SKM-1 treated with dmso at 0.1 percent for 144 hours (cell line): Measurements from ENCODE around the gene PZP.
"Not testable (repeated sequence)": the region's sequence is repeated elsewhere in the genome, so short reads cannot be mapped to it uniquely, and the experiment has no call there.

Source experiments
- DNase-seq: peaks from one replicate; lab custom pipeline; 2025; ENCODE audit not compliant: unreplicated experiment; lab: John Stamatoyannopoulos, UW

The PZP gene

GRCh38 chr12:9208229-9208628 lies at the start of gene PZP:
TSS of gene PZP (minus strand) at chr12:9208395. CDS start at chr12:9208341, 54 bp downstream.
- DNase-seq, result no peak

- DNase-seq, result no peak
Observed at GRCh38 chr12:9256758-9257405, 48.7 kb upstream of the PZP start.

- no peak for DNase-seq
Observed at GRCh38 chr12:9256341-9256740, 48.1 kb upstream of the PZP start.

- no peak for DNase-seq
Observed at GRCh38 chr12:9255837-9256236, 47.6 kb upstream of the PZP start.

GRCh38 chr12:9253464-9253863 lies 45.3 kb upstream of the PZP start:
- DNase-seq, result no peak

- DNase-seq, result not testable (repeated sequence)
Observed at GRCh38 chr12:9252791-9253190, 44.6 kb upstream of the PZP start.

GRCh38 chr12:9252256-9252655 lies 44.1 kb upstream of the PZP start:
- DNase-seq, result no peak

- DNase-seq, result no peak
Observed at GRCh38 chr12:9248435-9248834, 40.2 kb upstream of the PZP start.

- no peak for DNase-seq
Observed at GRCh38 chr12:9244894-9245293, 36.7 kb upstream of the PZP start.

GRCh38 chr12:9243999-9244649 lies 35.9 kb upstream of the PZP start:
- no peak for DNase-seq

GRCh38 chr12:9241301-9241700 lies 33.1 kb upstream of the PZP start:
- DNase-seq, result no peak

- no peak for DNase-seq
Observed at GRCh38 chr12:9240776-9241175, 32.6 kb upstream of the PZP start.

- DNase-seq, result not testable (repeated sequence)
Observed at GRCh38 chr12:9240004-9240635, 31.9 kb upstream of the PZP start.

- no peak for DNase-seq
Observed at GRCh38 chr12:9237286-9237685, 29.1 kb upstream of the PZP start.

- DNase-seq, result no peak
Observed at GRCh38 chr12:9235519-9235918, 27.3 kb upstream of the PZP start.

- no peak for DNase-seq
Observed at GRCh38 chr12:9227950-9228349, 19.8 kb upstream of the PZP start.

GRCh38 chr12:9223830-9224229 lies 15.6 kb upstream of the PZP start:
- DNase-seq, result no peak

- DNase-seq, result no peak
Observed at GRCh38 chr12:9221483-9221882, 13.3 kb upstream of the PZP start.

- DNase-seq, result not testable (repeated sequence)
Observed at GRCh38 chr12:9221011-9221410, 12.8 kb upstream of the PZP start.

- DNase-seq, result no peak
Observed at GRCh38 chr12:9214534-9214933, 6.3 kb upstream of the PZP start.

- DNase-seq, result no peak
Observed at GRCh38 chr12:9211687-9212086, 3.5 kb upstream of the PZP start.

- DNase-seq, result no peak
Observed at GRCh38 chr12:9204380-9204779, 3.8 kb downstream of the PZP start.
